Measurements from ENCODE around the gene PALLD.

DNA sequence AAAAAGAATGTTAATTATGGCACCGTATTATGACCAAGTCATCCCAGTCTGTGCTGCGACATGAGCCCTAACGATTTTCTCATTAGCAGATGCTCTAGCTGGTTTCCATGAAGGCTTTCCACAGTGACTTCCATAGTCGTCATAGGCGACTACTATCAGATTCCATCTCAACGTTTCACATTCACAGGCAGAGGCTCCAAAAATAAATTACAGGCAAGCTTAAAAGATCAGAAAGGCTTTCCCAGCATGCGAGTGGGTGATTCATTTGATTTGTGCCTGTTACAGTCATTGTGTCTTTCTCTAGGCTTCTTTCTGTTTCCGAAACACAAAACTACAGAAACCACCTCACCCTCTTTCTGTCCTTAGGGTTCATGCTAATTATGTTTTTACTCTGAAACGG, 43.2 kb downstream of the PALLD start:
- TF ChIP-seq, protein P1, sequence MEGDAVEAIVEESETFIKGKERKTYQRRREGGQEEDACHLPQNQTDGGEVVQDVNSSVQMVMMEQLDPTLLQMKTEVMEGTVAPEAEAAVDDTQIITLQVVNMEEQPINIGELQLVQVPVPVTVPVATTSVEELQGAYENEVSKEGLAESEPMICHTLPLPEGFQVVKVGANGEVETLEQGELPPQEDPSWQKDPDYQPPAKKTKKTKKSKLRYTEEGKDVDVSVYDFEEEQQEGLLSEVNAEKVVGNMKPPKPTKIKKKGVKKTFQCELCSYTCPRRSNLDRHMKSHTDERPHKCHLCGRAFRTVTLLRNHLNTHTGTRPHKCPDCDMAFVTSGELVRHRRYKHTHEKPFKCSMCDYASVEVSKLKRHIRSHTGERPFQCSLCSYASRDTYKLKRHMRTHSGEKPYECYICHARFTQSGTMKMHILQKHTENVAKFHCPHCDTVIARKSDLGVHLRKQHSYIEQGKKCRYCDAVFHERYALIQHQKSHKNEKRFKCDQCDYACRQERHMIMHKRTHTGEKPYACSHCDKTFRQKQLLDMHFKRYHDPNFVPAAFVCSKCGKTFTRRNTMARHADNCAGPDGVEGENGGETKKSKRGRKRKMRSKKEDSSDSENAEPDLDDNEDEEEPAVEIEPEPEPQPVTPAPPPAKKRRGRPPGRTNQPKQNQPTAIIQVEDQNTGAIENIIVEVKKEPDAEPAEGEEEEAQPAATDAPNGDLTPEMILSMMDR (IDR thresholded peaks at IDR 0.05) = no peak
- TF ChIP-seq EZH2phosphoT487 (IDR thresholded peaks at IDR 0.05) (no peak), EZH2 (IDR thresholded peaks at IDR 0.05) (no peak)
